Measurements from ENCODE around the gene DAPK3. TPM values are rescaled to one million over a fixed set of nuclear protein-coding genes. Genes with fewer than 3 reads are reported as not detected.

Gene DAPK3
- total RNA-seq (2014; rRNA removed; shearing (Covaris generic)) (167 and 194 TPM in 2 replicates), polyA plus RNA-seq (2016; fragmentation: Nextera tagmentation; extraction: Ambion mirVana) (47.6 and 51.1 TPM in 2 replicates)

- Histone ChIP-seq H4K20me1 (ENCODE audit: insufficient read depth) (peaks cover 4% of the 10 kb centered on the region; the same call in 1 of the 2 replicates), H3K9me3 (ENCODE audit: low read depth) (no peaks in the 10 kb centered on the region), H3K27ac (peak within 1 kb of the TSS; percentile 95), H2AFZ (no peak within 1 kb of the TSS), H3K27me3 (replicated peaks; ENCODE audit: insufficient read depth) (no peaks in the 10 kb centered on the region), H3K79me2 (ENCODE audit: insufficient read depth) (peaks cover 48% of the 10 kb centered on the region), H3K9ac (peak within 1 kb of the TSS; percentile 99), H3K4me3 (peak within 1 kb of the TSS; percentile 97), H3K4me2 (ENCODE audit: unreplicated experiment) (peak within 1 kb of the TSS; percentile 100), H3K4me1 (ENCODE audit: insufficient read depth) (peaks cover 23% of the 10 kb centered on the region), H3K36me3 (ENCODE audit: low read depth) (peaks cover 23% of the 10 kb centered on the region), H3K9me2 (ENCODE audit: insufficient read depth) (no peaks in the 10 kb centered on the region), H3F3A (ENCODE audit: insufficient read depth) (peaks cover 56% of the 10 kb centered on the region)
- TF ChIP-seq EZH2 (IDR thresholded peaks at IDR 0.05; ENCODE audit: insufficient read depth, poor library complexity, severe bottlenecking): no peak
- no peak for TF ChIP-seq EZH2phosphoT487 (IDR thresholded peaks at IDR 0.05; ENCODE audit: insufficient read depth, low read depth)
- peak; percentile 99 for DNase-seq
- WGBS, 2 experiments (ENCODE audit: low coverage in 1 of 2, low lambda C conversion rate in 2 of 2, missing lambda C conversion rate in 2 of 2): 1% methylated on average over 32 to 73 of the region's 73 CpGs
- in situ Hi-C loops (cut with MboI): no loop called here
These were observed at the start of gene DAPK3 for GRCh38 chr19:3970808-3971598. Gene DAPK3, minus strand, starts transcription at chr19:3971099. Its CDS starts 1,364 bp downstream, at chr19:3969735.

GRCh38 chr19:4019578-4019977 is 48.7 kb upstream of the DAPK3 start:
- no peak overlapping the region for H3K9ac ChIP-seq
- H3K9me3 ChIP-seq (ENCODE audit: low read depth): no peaks in the 10 kb centered on the region
- in situ Hi-C loops (cut with MboI): no loop called here
- no peaks in the 10 kb centered on the region for H3K9me2 ChIP-seq (ENCODE audit: insufficient read depth)
- no peak overlapping the region for H2AFZ ChIP-seq
- no peak overlapping the region for H3K4me3 ChIP-seq
- H3K4me1 ChIP-seq (ENCODE audit: insufficient read depth): no peaks in the 10 kb centered on the region
- H3K27me3 ChIP-seq (replicated peaks; ENCODE audit: insufficient read depth): no peaks in the 10 kb centered on the region
- no peak for DNase-seq
- H3K27ac ChIP-seq: no peak overlapping the region
- no peak overlapping the region for H3K4me2 ChIP-seq (ENCODE audit: unreplicated experiment)
- no peaks in the 10 kb centered on the region for H3F3A ChIP-seq (ENCODE audit: insufficient read depth)
- no peaks in the 10 kb centered on the region; the same call in 1 of the 2 replicates for H3K36me3 ChIP-seq (ENCODE audit: low read depth)
- no peaks in the 10 kb centered on the region for H4K20me1 ChIP-seq (ENCODE audit: insufficient read depth)
- peaks cover 64% of the 10 kb centered on the region for H3K79me2 ChIP-seq (ENCODE audit: insufficient read depth)
- TF ChIP-seq EZH2 (IDR thresholded peaks at IDR 0.05; ENCODE audit: insufficient read depth, poor library complexity, severe bottlenecking) (no peak), EZH2phosphoT487 (IDR thresholded peaks at IDR 0.05; ENCODE audit: insufficient read depth, low read depth) (no peak)
- 68 to 73% methylated on average over 16 to 17 of the region's 17 CpGs for whole genome bisulfite sequencing, 2 experiments (ENCODE audit: low coverage in 1 of 2, low lambda C conversion rate in 2 of 2, missing lambda C conversion rate in 2 of 2)

GRCh38 chr19:4018775-4019504 is 48.0 kb upstream of the DAPK3 start:
- no peaks in the 10 kb centered on the region; the same call in 1 of the 2 replicates for H3K36me3 ChIP-seq (ENCODE audit: low read depth)
- H3F3A ChIP-seq (ENCODE audit: insufficient read depth): no peaks in the 10 kb centered on the region
- H3K27ac ChIP-seq: no peak overlapping the region
- DNase-seq: no peak
- TF ChIP-seq EZH2phosphoT487 (IDR thresholded peaks at IDR 0.05; ENCODE audit: insufficient read depth, low read depth) (no peak), EZH2 (IDR thresholded peaks at IDR 0.05; ENCODE audit: insufficient read depth, poor library complexity, severe bottlenecking) (no peak)
- H3K79me2 ChIP-seq (ENCODE audit: insufficient read depth): peaks cover 70% of the 10 kb centered on the region
- no peaks in the 10 kb centered on the region for H3K9me3 ChIP-seq (ENCODE audit: low read depth)
- WGBS, 2 experiments (ENCODE audit: low coverage in 1 of 2, low lambda C conversion rate in 2 of 2, missing lambda C conversion rate in 2 of 2): 84% methylated on average over 19 of the region's 19 CpGs
- H3K4me2 ChIP-seq (ENCODE audit: unreplicated experiment): no peak overlapping the region
- in situ Hi-C loops (cut with MboI): no loop called here
- H3K27me3 ChIP-seq (replicated peaks; ENCODE audit: insufficient read depth): no peaks in the 10 kb centered on the region
- H3K9me2 ChIP-seq (ENCODE audit: insufficient read depth): no peaks in the 10 kb centered on the region
- no peak overlapping the region for H3K4me3 ChIP-seq
- no peaks in the 10 kb centered on the region for H4K20me1 ChIP-seq (ENCODE audit: insufficient read depth)
- no peak overlapping the region for H2AFZ ChIP-seq
- no peaks in the 10 kb centered on the region for H3K4me1 ChIP-seq (ENCODE audit: insufficient read depth)
- H3K9ac ChIP-seq: no peak overlapping the region

GRCh38 chr19:4018140-4018613 is 47.3 kb upstream of the DAPK3 start:
- Histone ChIP-seq H3K9me2 (ENCODE audit: insufficient read depth) (no peaks in the 10 kb centered on the region), H3K9ac (no peak overlapping the region), H2AFZ (no peak overlapping the region), H4K20me1 (ENCODE audit: insufficient read depth) (no peaks in the 10 kb centered on the region), H3K79me2 (ENCODE audit: insufficient read depth) (peaks cover 74% of the 10 kb centered on the region), H3K4me1 (ENCODE audit: insufficient read depth) (no peaks in the 10 kb centered on the region), H3K36me3 (ENCODE audit: low read depth) (no peaks in the 10 kb centered on the region; the same call in 1 of the 2 replicates), H3F3A (ENCODE audit: insufficient read depth) (no peaks in the 10 kb centered on the region), H3K27ac (no peak overlapping the region), H3K27me3 (replicated peaks; ENCODE audit: insufficient read depth) (no peaks in the 10 kb centered on the region), H3K9me3 (ENCODE audit: low read depth) (no peaks in the 10 kb centered on the region), H3K4me2 (ENCODE audit: unreplicated experiment) (no peak overlapping the region), H3K4me3 (no peak overlapping the region)
- DNase-seq: no peak
- 75 to 79% methylated on average over 22 of the region's 22 CpGs for WGBS, 2 experiments (ENCODE audit: low coverage in 1 of 2, low lambda C conversion rate in 2 of 2, missing lambda C conversion rate in 2 of 2)
- in situ Hi-C loops (cut with MboI): no loop called here
- TF ChIP-seq EZH2 (IDR thresholded peaks at IDR 0.05; ENCODE audit: insufficient read depth, poor library complexity, severe bottlenecking) (no peak), EZH2phosphoT487 (IDR thresholded peaks at IDR 0.05; ENCODE audit: insufficient read depth, low read depth) (no peak)
